Keratinocyte (primary cell): ENCODE measurements around the gene CAMKMT. TPM values are rescaled to one million over a fixed set of nuclear protein-coding genes. Genes with fewer than 3 reads are reported as not detected.

ENCODE experiments used
- DNase-seq: peaks from one replicate; pipeline ENCODE4 v3.0.0-alpha.2; 2011; ENCODE audit warnings: low read depth, missing footprints, low spot score
- FAIRE-seq: peaks from 2 replicates; lab custom pipeline; 2011; peaks lifted over from hg19 to GRCh38; lab: Jason Lieb, UNC
- H2AFZ ChIP-seq: 2 replicates; pipeline ENCODE4 v1.6.0; 2012; ENCODE audit warnings: low read length, control low read depth, inconsistent platforms; ENCODE audit not compliant: control insufficient read depth
- H3K27ac ChIP-seq: 2 replicates; pipeline ENCODE4 v1.5.1; 2011; ENCODE audit warnings: low read length; ENCODE audit not compliant: control insufficient read depth, insufficient read depth
- H3K27me3 ChIP-seq: 3 replicates; pipeline ENCODE4 v1.6.0; 2011; ENCODE audit warnings: low read length; ENCODE audit not compliant: control insufficient read depth, insufficient read depth; ENCODE audit errors: extremely low read depth
- H3K36me3 ChIP-seq, 2 experiments: 2 replicates in 1 of 2; 3 replicates in 1 of 2; pipeline ENCODE4 v1.5.1; 2011; ENCODE audit warnings: low read length in 2 of 2, mild to moderate bottlenecking in 1 of 2; ENCODE audit not compliant: control insufficient read depth in 2 of 2, insufficient read depth in 2 of 2; ENCODE audit errors: extremely low read depth in 1 of 2
- H3K4me1 ChIP-seq: 3 replicates; pipeline ENCODE4 v1.5.1; 2011; ENCODE audit warnings: low read length; ENCODE audit not compliant: control insufficient read depth, insufficient read depth; ENCODE audit errors: extremely low read depth
- H3K4me2 ChIP-seq: 3 replicates; pipeline ENCODE4 v1.6.0; 2011; ENCODE audit warnings: low read depth, low read length; ENCODE audit not compliant: control insufficient read depth, insufficient read depth; ENCODE audit errors: extremely low read depth
- H3K4me3 ChIP-seq, 3 experiments: fragments of 200-600 bp in 1 of 3; sonication (generic) in 1 of 3; 2 replicates in 2 of 3; 3 replicates in 1 of 3; pipeline ENCODE4 v1.5.1; 2011 to 2016; ENCODE audit warnings: low read length in 3 of 3, mild to moderate bottlenecking in 3 of 3, control low read depth in 2 of 3, inconsistent platforms in 1 of 3, low read depth in 1 of 3, mixed read lengths in 1 of 3, mixed run types in 1 of 3, moderate library complexity in 1 of 3; ENCODE audit not compliant: control insufficient read depth in 2 of 3, insufficient read depth in 2 of 3; ENCODE audit errors: extremely low read depth in 1 of 3
- H3K79me2 ChIP-seq: 2 replicates; pipeline ENCODE4 v1.6.0; 2012; ENCODE audit warnings: low read length; ENCODE audit not compliant: control insufficient read depth, insufficient read depth
- H3K9ac ChIP-seq: 3 replicates; pipeline ENCODE4 v1.6.0; 2011; ENCODE audit warnings: low read length; ENCODE audit not compliant: control insufficient read depth, insufficient read depth; ENCODE audit errors: extremely low read depth
- H3K9me1 ChIP-seq: 3 replicates; pipeline ENCODE4 v1.6.0; 2011; ENCODE audit warnings: low read length; ENCODE audit not compliant: control insufficient read depth, insufficient read depth; ENCODE audit errors: extremely low read depth
- H3K9me3 ChIP-seq: 2 replicates; pipeline ENCODE4 v1.5.1; 2012; ENCODE audit warnings: low read depth, low read length; ENCODE audit not compliant: control insufficient read depth
- H4K20me1 ChIP-seq: 3 replicates; pipeline ENCODE4 v1.6.0; 2011; ENCODE audit warnings: low read length; ENCODE audit not compliant: control insufficient read depth, insufficient read depth; ENCODE audit errors: extremely low read depth
- EZH2 ChIP-seq: IDR thresholded peaks from one replicate; pipeline ENCODE4 v1.6.1; 2012; ENCODE audit warnings: inconsistent platforms, mild to moderate bottlenecking, low read length, moderate library complexity
- dilution Hi-C: fragments of 300-500 bp; cut with MboI; formaldehyde crosslinking; loops from one replicate; pipeline ENCODE4 v1.7.0; 2020; ENCODE audit warnings: low sequenced_read_pairs; ENCODE audit not compliant: extremely low pct_ligation_motif_present
- polyA plus RNA-seq, 5 experiments: library from polyadenylated mRNA; depleted of rRNA in 3 of 5; stranded (reverse) in 3 of 5; stranded (forward) in 1 of 5; unstranded in 1 of 5; fragments of >200 nt; gene quantifications; 1 replicate in 1 of 5; 2 replicates in 3 of 5; 3 replicates in 1 of 5; pipeline versions ENCODE4 v1.2.1 to v1.2.3, GENCODE V29; 2011 to 2012; ENCODE audit warnings: missing spikeins in 2 of 5, low read depth in 1 of 5, low replicate concordance in 1 of 5
- TF ChIP-seq, protein P1 (sequence below), 3 experiments: IDR thresholded peaks in 1 of 3; conservative IDR thresholded peaks in 1 of 3; optimal IDR thresholded peaks in 1 of 3; 2 replicates in 2 of 3; 3 replicates in 1 of 3; pipeline versions ENCODE3 to v1.5.1; 2011; ENCODE audit warnings: low read length in 3 of 3, mild to moderate bottlenecking in 3 of 3, moderate library complexity in 2 of 3, control low read depth in 1 of 3, inconsistent platforms in 1 of 3; ENCODE audit not compliant: insufficient read depth in 2 of 3; ENCODE audit errors: extremely low read depth in 1 of 3

CAMKMT gene
- polyA plus RNA-seq, 1 donor (not counting 4 experiments of a cell fraction or from before 2014, with no cell fraction given), result 9.9 TPM

DNA sequence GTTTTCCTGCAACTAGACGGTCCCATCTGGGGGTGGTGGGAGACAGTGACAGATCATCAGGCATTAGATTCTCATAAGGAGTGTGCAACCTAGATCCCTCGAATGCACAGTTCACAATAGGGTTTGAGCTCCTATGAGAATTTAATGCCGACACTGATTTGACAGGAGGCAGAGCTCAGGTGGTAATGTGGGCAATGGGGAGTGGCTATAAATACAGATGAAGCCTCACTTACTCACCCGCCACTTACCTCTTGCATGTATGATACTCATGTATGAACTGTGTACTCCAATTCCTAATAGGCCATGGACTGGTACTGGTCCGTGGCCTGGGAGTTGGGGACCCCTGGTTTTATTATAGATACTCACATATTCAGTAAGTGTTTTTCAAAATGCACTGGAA is 457.3 kb downstream of the CAMKMT start:
- dilution Hi-C loops, result no loop called here
- Histone ChIP-seq H3K9me3 (no peaks in the 10 kb centered on the region), H3K9me1 (no peaks in the 10 kb centered on the region), H4K20me1 (no peaks in the 10 kb centered on the region), H3K36me3 (no peaks in the 10 kb centered on the region), H3K4me3 (no peak overlapping the region), H2AFZ (no peak overlapping the region), H3K4me2 (no peak overlapping the region), H3K27me3 (peaks cover 16% of the 10 kb centered on the region), H3K79me2 (no peaks in the 10 kb centered on the region), H3K9ac (no peak overlapping the region), H3K4me1 (no peaks in the 10 kb centered on the region), H3K27ac (no peak overlapping the region)
- TF ChIP-seq, protein P1, sequence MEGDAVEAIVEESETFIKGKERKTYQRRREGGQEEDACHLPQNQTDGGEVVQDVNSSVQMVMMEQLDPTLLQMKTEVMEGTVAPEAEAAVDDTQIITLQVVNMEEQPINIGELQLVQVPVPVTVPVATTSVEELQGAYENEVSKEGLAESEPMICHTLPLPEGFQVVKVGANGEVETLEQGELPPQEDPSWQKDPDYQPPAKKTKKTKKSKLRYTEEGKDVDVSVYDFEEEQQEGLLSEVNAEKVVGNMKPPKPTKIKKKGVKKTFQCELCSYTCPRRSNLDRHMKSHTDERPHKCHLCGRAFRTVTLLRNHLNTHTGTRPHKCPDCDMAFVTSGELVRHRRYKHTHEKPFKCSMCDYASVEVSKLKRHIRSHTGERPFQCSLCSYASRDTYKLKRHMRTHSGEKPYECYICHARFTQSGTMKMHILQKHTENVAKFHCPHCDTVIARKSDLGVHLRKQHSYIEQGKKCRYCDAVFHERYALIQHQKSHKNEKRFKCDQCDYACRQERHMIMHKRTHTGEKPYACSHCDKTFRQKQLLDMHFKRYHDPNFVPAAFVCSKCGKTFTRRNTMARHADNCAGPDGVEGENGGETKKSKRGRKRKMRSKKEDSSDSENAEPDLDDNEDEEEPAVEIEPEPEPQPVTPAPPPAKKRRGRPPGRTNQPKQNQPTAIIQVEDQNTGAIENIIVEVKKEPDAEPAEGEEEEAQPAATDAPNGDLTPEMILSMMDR (optimal IDR thresholded peaks at IDR 0.05 in 1 of 3, IDR thresholded peaks at IDR 0.05 in 1 of 3, conservative IDR thresholded peaks at IDR 0.05 in 1 of 3; ENCODE audit: extremely low read depth in 1 of 3, insufficient read depth in 2 of 3, low read length in 3 of 3), result no peak
- no peak for TF ChIP-seq EZH2
- FAIRE-seq (no peak), DNase-seq (no peak)

DNA sequence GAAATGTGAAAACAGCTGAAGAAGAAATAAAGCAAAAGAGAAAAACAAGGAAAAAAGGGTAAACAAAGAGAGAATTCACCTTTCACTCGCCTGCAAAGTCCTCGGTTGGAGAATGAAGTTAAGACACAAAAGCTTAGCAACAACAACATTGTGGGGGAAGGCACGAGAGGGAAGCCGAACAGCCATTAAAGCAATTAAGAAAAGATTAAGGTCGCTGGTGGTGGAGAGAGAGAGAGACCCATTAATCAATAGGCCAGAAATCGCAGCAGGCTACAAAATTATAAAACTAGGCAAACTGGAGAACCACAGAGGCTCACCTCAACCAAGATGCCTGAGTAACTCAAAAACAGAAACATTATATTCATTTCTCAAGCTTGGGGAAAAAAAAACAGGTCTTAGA is 459.8 kb downstream of the CAMKMT start:
- Histone ChIP-seq H3K27ac (no peak overlapping the region), H3K27me3 (peaks cover 19% of the 10 kb centered on the region), H3K4me3 (no peak overlapping the region), H3K9me3 (no peaks in the 10 kb centered on the region), H2AFZ (no peak overlapping the region), H3K9me1 (no peaks in the 10 kb centered on the region), H3K79me2 (no peaks in the 10 kb centered on the region), H4K20me1 (no peaks in the 10 kb centered on the region), H3K4me1 (no peaks in the 10 kb centered on the region), H3K9ac (no peak overlapping the region), H3K36me3 (no peaks in the 10 kb centered on the region), H3K4me2 (no peak overlapping the region)
- dilution Hi-C loops, result no loop called here
- DNase-seq, result no peak
- no peak for FAIRE-seq
- TF ChIP-seq, protein P1 (optimal IDR thresholded peaks at IDR 0.05 in 1 of 3, IDR thresholded peaks at IDR 0.05 in 1 of 3, conservative IDR thresholded peaks at IDR 0.05 in 1 of 3; ENCODE audit: extremely low read depth in 1 of 3, insufficient read depth in 2 of 3, low read length in 3 of 3), result no peak
- no peak for TF ChIP-seq EZH2
